Measurements from ENCODE around the gene IL6ST.

IL6ST gene

DNA sequence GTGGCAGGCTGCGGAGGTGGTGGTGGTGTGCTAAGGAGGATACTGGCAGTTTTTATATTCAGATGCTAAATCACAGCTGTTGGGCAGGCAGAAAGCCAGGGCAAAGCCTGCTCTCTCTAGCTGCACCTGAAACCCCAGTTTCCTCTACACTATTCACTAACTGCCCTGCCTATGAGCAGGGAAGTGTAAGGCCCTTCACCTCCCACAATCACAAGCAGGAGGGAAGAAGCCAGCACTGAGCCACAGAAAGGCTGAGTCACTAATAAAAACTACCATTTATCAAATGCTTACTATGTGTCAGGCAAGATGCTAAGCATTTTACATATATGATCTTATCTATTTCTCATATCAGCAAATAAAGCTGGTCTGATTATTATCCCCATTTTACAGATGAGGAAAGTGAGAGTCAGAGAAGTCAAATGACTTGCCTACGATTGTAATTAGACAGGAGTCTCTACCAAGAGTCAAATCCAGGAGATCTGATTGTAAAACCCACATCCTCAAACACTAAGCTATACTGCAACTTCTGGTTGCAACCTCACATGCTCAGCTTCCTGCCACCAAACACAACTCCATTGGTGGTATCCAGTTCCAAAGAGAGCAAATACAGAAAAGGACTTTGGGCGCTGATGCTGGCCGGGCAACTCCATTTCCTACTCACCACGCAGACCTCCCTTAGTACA, 17.7 kb upstream of the IL6ST start:
- no peaks in the 10 kb centered on the region for H3K27me3 ChIP-seq (ENCODE audit: insufficient read depth, low read length, poor library complexity, severe bottlenecking)
- no peak overlapping the region for H2AFZ ChIP-seq (ENCODE audit: low read length)
- no peak overlapping the region for H3K4me2 ChIP-seq (ENCODE audit: low read depth, low read length, poor library complexity, severe bottlenecking)
- H3K4me1 ChIP-seq (ENCODE audit: insufficient read depth, low read length, poor library complexity, severe bottlenecking) = peaks cover 13% of the 10 kb centered on the region
- no peaks in the 10 kb centered on the region for H3K9me2 ChIP-seq (replicated peaks; ENCODE audit: low read depth, low read length)
- H4K20me1 ChIP-seq (ENCODE audit: insufficient read depth, low read length, poor library complexity, severe bottlenecking) = no peaks in the 10 kb centered on the region
- TF ChIP-seq, protein P1, sequence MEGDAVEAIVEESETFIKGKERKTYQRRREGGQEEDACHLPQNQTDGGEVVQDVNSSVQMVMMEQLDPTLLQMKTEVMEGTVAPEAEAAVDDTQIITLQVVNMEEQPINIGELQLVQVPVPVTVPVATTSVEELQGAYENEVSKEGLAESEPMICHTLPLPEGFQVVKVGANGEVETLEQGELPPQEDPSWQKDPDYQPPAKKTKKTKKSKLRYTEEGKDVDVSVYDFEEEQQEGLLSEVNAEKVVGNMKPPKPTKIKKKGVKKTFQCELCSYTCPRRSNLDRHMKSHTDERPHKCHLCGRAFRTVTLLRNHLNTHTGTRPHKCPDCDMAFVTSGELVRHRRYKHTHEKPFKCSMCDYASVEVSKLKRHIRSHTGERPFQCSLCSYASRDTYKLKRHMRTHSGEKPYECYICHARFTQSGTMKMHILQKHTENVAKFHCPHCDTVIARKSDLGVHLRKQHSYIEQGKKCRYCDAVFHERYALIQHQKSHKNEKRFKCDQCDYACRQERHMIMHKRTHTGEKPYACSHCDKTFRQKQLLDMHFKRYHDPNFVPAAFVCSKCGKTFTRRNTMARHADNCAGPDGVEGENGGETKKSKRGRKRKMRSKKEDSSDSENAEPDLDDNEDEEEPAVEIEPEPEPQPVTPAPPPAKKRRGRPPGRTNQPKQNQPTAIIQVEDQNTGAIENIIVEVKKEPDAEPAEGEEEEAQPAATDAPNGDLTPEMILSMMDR (conservative IDR thresholded peaks at IDR 0.05; ENCODE audit: low read length) = no peak
- TF ChIP-seq EZH2phosphoT487 (IDR thresholded peaks at IDR 0.05; ENCODE audit: borderline replicate concordance) = no peak
- no peak overlapping the region for H3K9ac ChIP-seq (ENCODE audit: low read depth, low read length, poor library complexity, severe bottlenecking)
- no peaks in the 10 kb centered on the region for H3F3A ChIP-seq (ENCODE audit: low read depth)
- H3K79me2 ChIP-seq (ENCODE audit: insufficient read depth, low read length) = no peaks in the 10 kb centered on the region
- no peaks in the 10 kb centered on the region for H3K9me3 ChIP-seq (ENCODE audit: insufficient read depth, low read depth, low read length)
- H3K4me3 ChIP-seq (ENCODE audit: low read length, poor library complexity, severe bottlenecking) = no peak overlapping the region
- H3K36me3 ChIP-seq (ENCODE audit: insufficient read depth, low read length) = no peaks in the 10 kb centered on the region

DNA sequence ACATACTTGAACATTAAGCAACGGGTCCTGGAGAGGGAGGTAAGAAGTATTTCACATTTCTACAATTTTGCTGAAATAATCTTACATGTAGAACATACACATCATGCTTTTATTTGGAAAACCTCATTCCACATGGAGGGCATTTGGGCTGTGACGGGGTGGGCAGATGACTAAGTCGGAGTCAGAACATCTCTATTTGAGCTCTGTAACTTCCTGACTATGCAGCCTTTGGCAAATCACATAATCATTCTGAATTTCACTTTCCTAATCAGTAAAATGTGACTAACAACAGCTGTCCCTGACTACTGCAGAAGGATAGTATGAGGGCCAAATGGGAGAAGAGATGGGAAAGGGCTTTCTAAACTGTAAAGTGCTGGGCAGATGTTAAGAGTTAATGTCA, 17.1 kb upstream of the IL6ST start:
- Histone ChIP-seq H3K79me2 (ENCODE audit: insufficient read depth, low read length) (no peaks in the 10 kb centered on the region), H3K9me3 (ENCODE audit: insufficient read depth, low read depth, low read length) (no peaks in the 10 kb centered on the region), H4K20me1 (ENCODE audit: insufficient read depth, low read length, poor library complexity, severe bottlenecking) (no peaks in the 10 kb centered on the region), H2AFZ (ENCODE audit: low read length) (no peak overlapping the region), H3K4me1 (ENCODE audit: insufficient read depth, low read length, poor library complexity, severe bottlenecking) (peaks cover 13% of the 10 kb centered on the region), H3K4me2 (ENCODE audit: low read depth, low read length, poor library complexity, severe bottlenecking) (no peak overlapping the region), H3F3A (ENCODE audit: low read depth) (no peaks in the 10 kb centered on the region), H3K9me2 (replicated peaks; ENCODE audit: low read depth, low read length) (no peaks in the 10 kb centered on the region), H3K36me3 (ENCODE audit: insufficient read depth, low read length) (no peaks in the 10 kb centered on the region), H3K4me3 (ENCODE audit: low read length, poor library complexity, severe bottlenecking) (no peak overlapping the region), H3K9ac (ENCODE audit: low read depth, low read length, poor library complexity, severe bottlenecking) (no peak overlapping the region), H3K27me3 (ENCODE audit: insufficient read depth, low read length, poor library complexity, severe bottlenecking) (no peaks in the 10 kb centered on the region)
- TF ChIP-seq, protein P1 (conservative IDR thresholded peaks at IDR 0.05; ENCODE audit: low read length) = no peak
- no peak for TF ChIP-seq EZH2phosphoT487 (IDR thresholded peaks at IDR 0.05; ENCODE audit: borderline replicate concordance)

DNA sequence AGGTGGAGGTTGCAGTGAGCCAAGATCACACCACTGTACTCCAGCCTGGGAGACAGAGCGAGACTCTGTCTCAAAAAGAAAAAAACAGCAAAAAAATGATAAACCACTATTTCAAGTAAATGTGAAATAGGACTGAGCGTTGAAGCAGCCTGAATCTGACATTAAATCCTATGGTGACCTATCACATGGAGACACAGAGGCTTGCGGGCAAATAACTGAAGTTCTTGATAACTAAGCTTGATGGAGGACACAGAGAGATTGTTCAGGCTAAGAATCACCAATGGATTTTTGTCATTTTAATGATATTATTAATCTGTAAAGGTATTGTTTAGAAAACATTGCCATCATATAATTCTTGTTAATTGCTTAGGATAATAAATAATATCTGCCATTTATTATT, 15.7 kb upstream of the IL6ST start:
- H3K4me1 ChIP-seq (ENCODE audit: insufficient read depth, low read length, poor library complexity, severe bottlenecking) = peaks cover 13% of the 10 kb centered on the region
- H3K4me2 ChIP-seq (ENCODE audit: low read depth, low read length, poor library complexity, severe bottlenecking) = no peak overlapping the region
- no peak overlapping the region for H2AFZ ChIP-seq (ENCODE audit: low read length)
- no peaks in the 10 kb centered on the region for H3K9me3 ChIP-seq (ENCODE audit: insufficient read depth, low read depth, low read length)
- no peaks in the 10 kb centered on the region for H3K9me2 ChIP-seq (replicated peaks; ENCODE audit: low read depth, low read length)
- no peaks in the 10 kb centered on the region for H3K36me3 ChIP-seq (ENCODE audit: insufficient read depth, low read length)
- H3K79me2 ChIP-seq (ENCODE audit: insufficient read depth, low read length) = no peaks in the 10 kb centered on the region
- H3K9ac ChIP-seq (ENCODE audit: low read depth, low read length, poor library complexity, severe bottlenecking) = no peak overlapping the region
- H3K27me3 ChIP-seq (ENCODE audit: insufficient read depth, low read length, poor library complexity, severe bottlenecking) = no peaks in the 10 kb centered on the region
- H3K4me3 ChIP-seq (ENCODE audit: low read length, poor library complexity, severe bottlenecking) = no peak overlapping the region
- no peaks in the 10 kb centered on the region for H3F3A ChIP-seq (ENCODE audit: low read depth)
- no peak for TF ChIP-seq EZH2phosphoT487 (IDR thresholded peaks at IDR 0.05; ENCODE audit: borderline replicate concordance)
- TF ChIP-seq, protein P1 (conservative IDR thresholded peaks at IDR 0.05; ENCODE audit: low read length) = no peak
- H4K20me1 ChIP-seq (ENCODE audit: insufficient read depth, low read length, poor library complexity, severe bottlenecking) = no peaks in the 10 kb centered on the region

All from Loucy (cell line).